GM10847 (cell line): ENCODE results near the gene HOMER2.

Experiments used
- POLR2A ChIP-seq: IDR thresholded peaks from 2 replicates; pipeline ENCODE4 v1.6.1; 2011; ENCODE audit not compliant: insufficient read length; ENCODE audit errors: extremely low read depth

Gene HOMER2

DNA sequence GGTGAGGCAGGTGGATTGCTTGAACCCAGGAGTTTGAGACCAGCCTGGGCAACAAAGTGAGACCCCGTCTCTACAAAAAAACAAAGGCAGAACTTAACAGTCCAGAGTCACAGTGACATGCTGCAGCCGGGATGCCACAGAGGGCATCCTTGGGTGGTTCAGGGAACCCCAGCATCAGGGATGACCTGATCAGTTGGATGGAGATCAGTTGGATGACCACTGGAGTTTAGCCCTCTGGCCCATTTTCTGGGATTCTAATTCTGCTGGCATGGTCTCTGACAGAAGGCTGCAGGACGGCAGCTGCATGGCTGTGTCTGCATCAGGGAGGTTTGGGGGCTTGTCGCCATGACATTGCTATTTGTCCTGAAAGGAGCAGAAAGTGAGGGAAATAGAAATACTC lies 123.3 kb downstream of the HOMER2 start:
- TF ChIP-seq POLR2A, result no peak

DNA sequence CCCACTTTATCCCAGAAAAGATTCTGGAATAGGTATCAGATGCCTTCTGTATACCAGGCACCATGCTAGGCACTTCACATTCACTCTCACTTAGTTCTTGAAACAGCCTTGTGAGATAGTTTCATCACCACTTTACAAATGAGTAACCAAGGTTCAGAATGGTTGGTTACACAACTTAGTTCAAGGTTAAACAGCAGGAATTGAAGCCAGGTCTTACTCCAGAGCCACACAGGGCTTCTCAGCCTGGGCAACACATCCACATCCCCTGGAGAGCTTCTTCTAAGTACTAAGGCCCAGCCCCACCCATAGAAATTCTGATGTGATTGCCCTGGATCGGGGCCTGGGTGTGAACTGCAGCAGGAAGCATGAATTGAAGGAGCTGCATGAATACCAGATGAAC lies 124.4 kb downstream of the HOMER2 start:
- TF ChIP-seq POLR2A, result no peak

DNA sequence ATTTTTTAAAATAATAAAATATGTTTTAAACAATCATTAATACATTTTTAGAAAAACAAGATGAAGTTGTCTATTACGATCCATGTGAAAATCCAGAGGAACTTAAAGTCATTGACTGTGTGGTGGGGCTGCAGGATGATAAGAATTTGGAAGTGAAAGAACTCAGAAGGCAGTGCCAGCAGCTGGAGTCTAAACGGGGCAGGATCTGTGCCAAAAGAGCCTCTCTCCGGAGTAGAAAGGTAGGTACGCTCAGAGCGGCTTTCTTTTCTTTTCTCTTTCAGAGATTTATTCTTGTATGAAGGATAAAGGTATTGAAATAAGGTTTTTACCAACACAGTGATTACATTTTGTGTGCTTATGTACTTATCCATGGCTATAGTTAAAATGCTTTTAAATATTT lies 129.5 kb downstream of the HOMER2 start:
- TF ChIP-seq POLR2A, result no peak

DNA sequence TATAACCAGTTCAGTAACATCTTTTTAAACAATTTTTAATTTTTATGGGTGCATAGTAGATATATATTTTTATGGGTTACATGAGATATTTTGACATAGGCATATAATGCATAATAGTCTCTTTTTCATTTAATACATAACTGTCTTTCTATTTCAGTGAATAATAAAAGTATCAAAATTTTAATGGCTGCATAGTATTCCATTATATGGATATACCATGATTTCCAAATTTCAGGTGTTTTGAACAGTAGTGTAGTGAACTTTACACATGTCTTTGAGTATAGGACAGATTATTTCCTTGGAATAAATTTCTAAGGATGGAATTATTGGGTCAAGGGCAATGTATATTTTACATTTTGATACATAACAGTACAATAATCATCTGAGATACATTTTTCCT lies 132.4 kb downstream of the HOMER2 start:
- TF ChIP-seq POLR2A, result no peak

DNA sequence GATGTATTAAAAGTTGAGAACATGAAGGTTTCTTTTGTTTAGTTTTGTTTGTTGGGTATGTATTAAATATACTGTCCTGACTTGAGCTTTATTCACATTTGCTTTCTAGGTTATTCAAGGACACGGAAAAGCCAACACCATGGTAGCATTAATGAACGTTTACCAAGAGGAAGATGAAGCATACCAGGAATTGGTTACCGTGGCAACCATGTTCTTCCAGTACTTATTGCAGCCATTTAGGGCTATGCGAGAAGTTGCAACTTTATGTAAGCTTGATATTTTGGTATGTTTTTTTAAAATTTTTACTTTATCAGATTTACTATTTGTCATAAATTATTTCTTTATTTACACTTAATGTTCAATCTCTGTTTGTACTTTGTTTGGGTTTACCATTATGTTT lies 139.5 kb downstream of the HOMER2 start:
- no peak for TF ChIP-seq POLR2A

DNA sequence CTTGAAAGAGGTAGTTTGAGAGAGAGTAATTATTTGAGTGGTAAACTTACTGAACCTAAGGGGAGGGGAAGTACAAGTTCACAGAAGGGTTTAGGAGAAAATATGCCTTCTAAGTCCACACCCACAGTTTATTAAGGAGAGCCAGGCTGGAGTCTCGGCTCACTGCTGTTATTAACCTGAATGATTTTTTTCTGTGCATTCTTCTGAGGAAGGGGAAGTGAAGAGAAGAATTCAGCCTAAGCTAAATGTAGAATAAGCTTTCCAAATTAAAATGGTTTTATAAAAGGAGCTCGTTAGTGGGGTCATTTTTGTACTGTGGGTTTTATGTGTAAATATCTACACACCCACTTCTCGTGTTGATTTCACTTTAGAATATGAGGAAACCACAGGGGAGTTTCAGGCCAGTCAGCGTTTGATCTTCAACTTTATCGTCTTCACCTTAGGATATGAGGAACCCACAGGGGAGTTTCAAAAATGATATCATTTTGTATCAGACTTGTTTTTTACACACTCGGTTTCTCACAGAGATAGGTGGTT lies 141.6 kb downstream of the HOMER2 start:
- TF ChIP-seq POLR2A, result no peak

GRCh38 chr15:82810061-82810889 lies 142.2 kb downstream of the HOMER2 start:
- no peak for TF ChIP-seq POLR2A

- TF ChIP-seq POLR2A, result peak; percentile 91
These were observed 143.0 kb downstream of the HOMER2 start, which contains the start of gene WHAMM for GRCh38 chr15:82809308-82810060. Gene WHAMM (plus strand): TSS chr15:82809628. CDS start chr15:82809727, 99 bp downstream.

GRCh38 chr15:82808634-82809041 lies 143.9 kb downstream of the HOMER2 start:
- TF ChIP-seq POLR2A, result no peak

DNA sequence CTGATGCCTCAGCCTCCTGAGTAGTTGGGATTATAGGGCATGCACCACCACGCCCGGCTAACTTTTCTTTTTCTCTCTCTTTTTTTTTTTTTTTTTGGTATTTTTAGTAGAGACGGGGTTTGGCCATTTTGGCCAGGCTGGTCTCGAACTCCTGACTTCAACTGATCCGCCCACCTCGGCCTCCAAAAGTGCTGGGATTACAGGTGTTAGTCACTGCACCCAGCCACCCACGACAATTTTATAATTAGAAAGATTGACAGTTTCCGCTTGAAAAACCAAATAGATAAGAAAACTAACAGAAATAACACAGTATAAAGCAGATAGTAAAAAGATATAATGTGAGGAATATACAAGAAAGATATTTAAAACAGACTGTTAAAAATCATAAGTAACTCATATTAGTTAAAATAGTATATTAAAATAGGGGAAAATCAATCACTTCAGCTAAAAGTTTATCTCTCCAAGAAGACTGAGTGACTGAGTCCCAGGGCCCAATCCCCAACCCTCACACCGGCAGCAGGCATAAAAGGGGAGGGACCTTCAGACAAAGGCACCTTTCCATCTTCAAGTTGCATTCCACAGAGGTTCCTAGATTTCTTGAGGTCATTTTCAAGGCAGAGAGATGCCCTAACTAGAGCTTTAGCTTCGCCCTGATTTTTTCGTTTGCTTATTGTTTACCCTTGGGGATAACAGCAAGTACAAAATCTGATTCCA lies 144.4 kb downstream of the HOMER2 start:
- TF ChIP-seq POLR2A, result no peak

- no peak for TF ChIP-seq POLR2A
These were observed 146.5 kb downstream of the HOMER2 start, which contains the start of gene FSD2 for GRCh38 chr15:82805994-82806406. Gene FSD2 (minus strand): TSS chr15:82806069. CDS start chr15:82787390, 18,679 bp downstream.

DNA sequence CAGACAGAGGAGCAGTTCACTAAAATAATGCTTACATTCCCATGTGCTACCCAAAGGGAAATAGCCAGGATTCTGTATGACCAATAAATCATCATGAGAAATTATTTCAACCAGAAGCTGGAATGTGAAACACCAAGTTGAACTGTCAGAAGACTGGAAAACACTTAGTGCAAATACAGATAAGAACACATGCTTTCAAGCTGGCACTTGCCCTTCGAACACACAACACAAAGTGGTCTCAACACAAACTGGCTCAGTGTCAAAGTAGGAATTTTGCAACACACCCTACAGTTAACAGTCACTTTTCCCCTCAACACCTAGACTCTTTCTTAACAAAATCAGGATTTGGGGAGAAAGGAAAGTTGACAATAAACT lies 148.0 kb downstream of the HOMER2 start:
- no peak for TF ChIP-seq POLR2A

DNA sequence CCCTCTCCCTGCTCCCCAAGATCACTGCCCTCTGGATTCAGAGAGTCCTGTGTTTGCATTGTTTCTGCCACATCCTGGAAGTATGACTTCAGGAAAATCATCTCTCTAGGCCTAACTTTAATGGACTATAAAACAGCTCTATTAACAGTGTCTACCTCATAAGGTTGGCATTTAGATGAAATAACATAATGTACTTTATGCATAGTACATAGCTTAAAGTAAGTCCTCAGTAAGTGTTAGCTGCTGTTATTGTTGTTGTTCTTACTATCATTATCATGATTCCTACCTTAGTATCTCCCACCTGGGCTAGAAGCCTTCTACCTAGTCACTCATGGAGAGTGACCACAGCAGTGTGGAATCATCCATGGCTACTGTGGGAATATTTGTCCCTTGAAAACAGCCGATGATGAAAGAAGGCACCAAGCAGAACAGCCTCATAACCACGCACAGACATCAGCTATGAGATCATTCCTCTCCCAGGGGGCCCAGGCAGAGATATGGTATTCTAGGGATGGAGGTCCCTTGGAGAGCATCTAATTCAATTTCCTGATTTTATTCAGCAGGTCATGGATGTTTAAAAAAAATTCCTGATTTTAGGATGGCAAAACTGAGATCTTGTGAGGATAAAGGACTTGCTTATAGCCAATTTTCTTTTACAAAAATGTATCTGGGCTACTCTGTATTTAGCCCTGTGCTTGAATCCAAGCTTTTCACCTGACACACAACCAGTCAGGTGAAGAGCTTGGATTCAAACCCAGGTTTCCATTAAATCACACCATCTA lies 148.5 kb downstream of the HOMER2 start:
- TF ChIP-seq POLR2A, result no peak

DNA sequence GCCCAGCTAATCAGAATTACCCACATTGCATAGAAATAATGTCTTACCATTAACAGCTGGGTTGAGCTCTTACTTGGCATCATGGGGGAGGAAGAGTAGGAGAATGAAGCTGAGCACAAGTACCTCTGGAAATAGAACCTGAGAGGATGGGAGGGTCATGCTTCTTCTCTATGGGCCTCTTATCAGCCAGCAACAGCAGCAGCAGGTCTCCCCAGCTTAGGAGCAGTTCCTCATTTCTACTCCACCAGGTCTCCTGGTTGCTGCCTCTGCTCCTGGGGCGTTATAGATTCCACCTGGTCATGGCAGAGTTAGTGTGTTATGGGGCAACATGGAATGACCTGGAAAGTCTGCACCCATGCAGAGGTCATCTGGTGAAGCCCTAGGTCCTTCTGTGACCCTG lies 150.0 kb downstream of the HOMER2 start:
- TF ChIP-seq POLR2A, result no peak
